GM12873 (cell line): ENCODE data around the gene ARID3A.

Experiments used
- CTCF ChIP-seq: IDR thresholded peaks from 2 replicates; pipeline ENCODE4 v1.5.1; 2012; ENCODE audit warnings: low read depth, mild to moderate bottlenecking, moderate library complexity, low read length, control low read depth; ENCODE audit not compliant: insufficient read depth; ENCODE audit errors: missing control alignments

Gene ARID3A

GRCh38 chr19:925526-926322, at the start of gene ARID3A:
TSS of gene ARID3A (plus strand) at chr19:926035. CDS start at chr19:929529, 3,494 bp downstream.
- no peak for TF ChIP-seq CTCF

GRCh38 chr19:876089-876488, 49.7 kb upstream of the ARID3A start:
- no peak for TF ChIP-seq CTCF

GRCh38 chr19:876780-877314, 49.0 kb upstream of the ARID3A start:
- TF ChIP-seq CTCF: no peak

GRCh38 chr19:879711-880438, 46.0 kb upstream of the ARID3A start:
- TF ChIP-seq CTCF: no peak

- no peak for TF ChIP-seq CTCF
These were observed 44.3 kb upstream of the ARID3A start for GRCh38 chr19:881385-882071.

- TF ChIP-seq CTCF: no peak
These were observed 42.9 kb upstream of the ARID3A start for GRCh38 chr19:882871-883497.
